Posterior cingulate gyrus (tissue), 11 donors: ENCODE results near the gene ACY1.
"Not testable (repeated sequence)": the region's sequence is repeated elsewhere in the genome, so short reads cannot be mapped to it uniquely, and the experiment has no call there.

Source experiments
- DNase-seq, 10 donors: peaks; one replicate each; pipeline versions ENCODE4 v3.0.0 to v3.0.0-alpha.2; 2020 to 2021; ENCODE audit warnings: mixed read lengths in 3 of 10
- intact Hi-C: fragments of 100-400 bp; cut with DNase I; formaldehyde crosslinking; loops from one replicate; pipeline ENCODE4 v1.15.1; 2023

Gene ACY1

DNA sequence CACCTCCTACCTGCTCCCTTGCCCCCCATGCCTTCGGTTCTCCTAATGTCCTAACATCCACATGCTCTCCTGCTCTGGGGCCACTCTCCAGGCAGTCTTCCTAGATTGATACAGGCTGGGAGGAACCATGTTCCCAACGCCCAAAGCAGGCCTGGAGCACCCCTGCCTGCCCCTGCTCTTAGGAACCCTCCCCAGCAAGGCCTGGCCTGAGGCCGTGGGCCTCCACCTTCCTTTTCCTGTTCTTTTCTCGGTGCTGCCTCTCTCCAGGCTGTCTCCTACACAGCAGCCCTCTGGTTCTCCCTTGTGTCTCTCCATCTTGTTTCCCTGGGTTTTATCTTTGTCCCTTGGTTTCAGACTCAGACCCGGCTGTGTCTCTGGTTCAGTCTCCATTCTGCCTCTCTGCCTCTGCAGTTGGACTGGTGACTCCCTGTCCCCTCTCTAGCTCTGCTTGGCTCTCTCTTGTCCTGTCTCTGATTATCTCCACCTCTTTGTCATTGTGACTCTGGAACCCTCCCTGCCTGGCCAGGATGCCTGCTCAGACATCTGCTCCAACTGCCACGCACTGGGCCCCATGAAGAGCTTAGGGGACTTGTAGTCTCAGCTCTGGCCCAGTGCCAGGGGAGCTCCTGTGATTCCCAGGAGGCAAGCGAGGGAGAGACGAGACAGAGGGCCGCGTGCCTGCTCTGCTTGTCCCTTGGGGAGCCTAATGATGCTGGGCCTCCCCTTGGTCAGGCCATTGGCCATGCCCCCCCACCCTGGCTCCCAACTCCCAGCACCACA is 38.3 kb downstream of the ACY1 start:
- DNase-seq, result peak in 5 of 10 donors; percentile 39 to 90 (median 83)
- intact Hi-C loops, result no loop called here

GRCh38 chr3:52022323-52023100 is 39.2 kb downstream of the ACY1 start:
- DNase-seq, result peak in 6 of 10 donors; percentile 39 to 94 (median 72)
- intact Hi-C loops, result no loop called here

- no peak for DNase-seq
- intact Hi-C loops, result no loop called here
These were observed 39.9 kb downstream of the ACY1 start for GRCh38 chr3:52023101-52023770.

- no peak for DNase-seq
- intact Hi-C loops, result no loop called here
These were observed 40.8 kb downstream of the ACY1 start for GRCh38 chr3:52023860-52024764.

- no peak for DNase-seq
- intact Hi-C loops, result no loop called here
These were observed 41.6 kb downstream of the ACY1 start for GRCh38 chr3:52024765-52025452.

- intact Hi-C loops, result no loop called here
These were observed 42.1 kb downstream of the ACY1 start for GRCh38 chr3:52025453-52025852.

DNA sequence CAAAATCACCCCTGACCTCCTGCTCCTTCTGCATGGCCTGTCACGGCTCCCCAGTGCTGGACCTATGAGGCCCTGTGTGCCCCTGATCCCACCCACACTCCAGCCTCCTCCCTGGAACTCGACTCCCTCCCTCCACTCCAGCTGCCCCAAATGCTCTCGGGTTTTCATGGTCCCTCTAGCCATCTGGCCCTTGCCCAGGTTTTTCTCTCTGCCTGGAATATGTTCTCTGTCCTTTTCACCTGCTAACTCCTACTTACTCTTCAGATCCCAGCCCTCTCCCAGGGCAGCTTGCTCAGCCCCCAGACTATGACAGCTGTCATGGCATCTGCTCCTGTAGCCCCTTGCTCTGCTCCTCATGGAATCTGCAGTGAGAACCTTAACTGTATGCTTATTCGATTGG is 42.7 kb downstream of the ACY1 start:
- DNase-seq, result no peak
- intact Hi-C loops, result no loop called here

More at GRCh38 chr3:52025453-52025852, 42.1 kb downstream of the ACY1 start:
- DNase-seq, result no peak

DNA sequence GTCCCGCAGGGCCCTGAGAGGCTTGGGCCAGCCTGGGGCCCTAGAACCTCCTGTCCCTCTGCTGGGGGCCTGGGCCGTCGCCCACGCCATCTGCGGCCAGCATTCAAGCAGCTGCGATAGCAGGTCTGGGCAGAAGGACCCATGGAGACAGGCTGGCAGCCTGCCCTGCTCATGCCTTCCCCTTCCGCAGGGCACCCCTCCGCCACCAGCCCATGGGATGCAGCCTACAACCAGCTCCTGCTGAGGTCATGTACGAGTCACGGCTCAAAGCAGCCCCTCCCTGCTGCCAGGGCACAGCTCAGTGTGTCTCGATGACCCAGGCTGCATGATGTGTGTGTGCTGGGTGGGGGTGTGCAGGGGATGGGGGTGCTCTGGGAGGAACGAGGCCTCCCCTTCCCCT is 45.2 kb downstream of the ACY1 start:
- peak; percentile 63 to 97 (median 84) for DNase-seq
- intact Hi-C loops, result no loop called here

GRCh38 chr3:52029053-52029452 is 45.7 kb downstream of the ACY1 start:
- DNase-seq, result no peak
- intact Hi-C loops, result no loop called here

GRCh38 chr3:52029535-52029934 is 46.2 kb downstream of the ACY1 start:
- no peak for DNase-seq
- intact Hi-C loops, result no loop called here

DNA sequence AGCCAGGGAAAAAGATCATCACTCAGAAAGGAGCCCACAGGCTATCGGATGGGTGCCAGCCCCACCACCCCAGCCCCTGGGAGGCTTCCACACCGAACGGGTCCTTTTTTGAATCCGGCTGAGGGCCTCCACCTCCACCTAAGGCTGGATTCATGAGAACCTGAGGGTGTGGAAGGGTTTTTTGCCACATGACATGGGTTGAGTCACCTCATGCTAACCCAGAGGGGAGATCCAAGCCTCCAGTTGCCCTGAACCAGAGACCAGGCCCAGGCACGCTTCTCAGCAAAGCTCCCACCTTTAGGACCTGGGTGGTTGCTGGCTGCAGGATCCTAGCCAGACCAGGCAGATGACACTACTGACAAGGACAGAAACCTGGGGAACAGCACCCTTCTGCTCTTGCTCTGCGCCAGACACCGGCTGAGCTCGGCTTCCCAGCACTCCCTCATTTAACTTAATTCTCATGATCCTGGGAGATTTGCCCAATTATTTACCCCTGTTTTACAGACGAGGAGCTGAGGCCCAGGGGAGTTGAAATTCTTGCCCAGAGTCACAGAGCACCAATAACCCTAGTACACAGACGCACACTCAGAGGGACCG is 47.5 kb downstream of the ACY1 start:
- no peak for DNase-seq
- intact Hi-C loops, result no loop called here

DNA sequence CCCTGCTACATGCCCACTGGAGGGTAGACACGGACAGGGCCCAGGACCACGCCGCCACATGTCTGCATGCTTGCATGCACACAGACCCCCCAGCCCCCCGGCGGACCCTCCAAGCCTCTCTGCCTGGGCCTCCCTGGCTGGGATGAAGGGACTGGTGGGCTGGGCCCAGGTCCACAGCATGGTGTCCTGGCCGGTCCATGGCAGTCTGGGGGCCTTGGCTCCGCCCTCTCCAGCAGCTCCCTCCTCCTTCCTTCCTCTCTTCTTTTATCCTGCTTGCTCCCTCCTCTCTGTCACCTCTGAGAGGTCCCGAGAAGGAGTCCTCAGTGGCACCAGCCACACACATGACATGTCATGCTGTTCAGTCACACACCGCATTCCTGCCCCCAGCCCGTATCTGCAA is 48.6 kb downstream of the ACY1 start:
- intact Hi-C loops, result no loop called here
- no peak for DNase-seq

- DNase-seq, result peak in 5 of 10 donors; percentile 44 to 92 (median 53)
- intact Hi-C loops, result no loop called here
These were observed 49.5 kb downstream of the ACY1 start for GRCh38 chr3:52032702-52033408.

GRCh38 chr3:52033748-52034147 is 50.4 kb downstream of the ACY1 start:
- DNase-seq, intact Hi-C loops: not testable (repeated sequence)

DNA sequence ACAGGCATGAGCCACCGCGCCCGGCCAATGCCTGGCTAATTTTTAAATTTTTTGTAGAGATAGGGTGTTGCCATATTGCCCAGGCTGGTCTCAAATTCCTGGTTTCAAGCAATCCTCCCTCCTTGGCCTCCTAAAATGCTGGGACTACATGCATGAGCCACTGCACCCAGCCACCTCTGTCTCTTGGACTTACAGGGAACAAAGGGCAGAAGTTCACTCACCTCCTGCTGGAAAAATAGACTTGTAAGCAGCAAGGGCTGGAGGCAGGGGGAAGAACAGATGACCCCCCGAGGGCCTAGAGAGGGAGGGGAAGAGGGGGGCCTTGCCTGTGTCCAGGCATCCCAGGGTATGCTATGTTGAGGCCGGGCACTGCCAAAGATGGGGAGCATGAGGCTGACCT is 50.9 kb downstream of the ACY1 start:
- intact Hi-C loops, result no loop called here
- no peak for DNase-seq

DNA sequence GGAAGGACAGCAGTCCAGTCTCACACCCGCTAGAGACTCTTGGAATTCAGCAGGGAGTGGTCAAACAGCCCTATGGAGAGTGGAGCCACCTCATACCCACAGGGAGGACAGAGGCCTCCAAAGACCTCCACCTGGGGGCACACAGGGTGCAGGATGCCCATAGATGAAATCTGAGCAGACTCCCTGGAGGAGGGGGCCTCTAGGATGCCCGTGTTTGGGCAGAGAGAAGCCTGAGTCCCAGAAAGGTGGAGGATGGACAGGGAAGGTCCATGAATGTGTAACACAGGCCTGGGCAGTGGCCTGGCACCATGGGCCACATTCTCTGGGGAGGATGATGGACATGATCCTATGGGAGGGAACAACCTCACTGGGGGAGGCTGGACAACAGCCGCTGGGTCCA is 51.3 kb downstream of the ACY1 start:
- no peak for DNase-seq
- intact Hi-C loops, result no loop called here

- no peak for DNase-seq
These were observed 52.9 kb downstream of the ACY1 start for GRCh38 chr3:52036222-52036694.

GRCh38 chr3:52036829-52037228 is 53.5 kb downstream of the ACY1 start:
- intact Hi-C loops, result no loop called here
- DNase-seq, result no peak

More at GRCh38 chr3:52036222-52036694, 52.9 kb downstream of the ACY1 start:
- intact Hi-C loops, result no loop called here
